ENCODE data around the gene ABHD17C. TPM values are rescaled to one million over a fixed set of nuclear protein-coding genes. Genes with fewer than 3 reads are reported as not detected.

The ABHD17C gene
- total RNA-seq, 3 donors from 2014 or later, result 5.3 to 7.2 (median 5.8) TPM

GRCh38 chr15:80730926-80731325 lies 35.8 kb downstream of the ABHD17C start:
- no peaks in the 10 kb centered on the region for H3K27me3 Mint-ChIP-seq (ENCODE audit: low read depth)
- H3K36me3 Mint-ChIP-seq (ENCODE audit: insufficient read depth), result no peaks in the 10 kb centered on the region
- no peaks in the 10 kb centered on the region for H3K4me1 Mint-ChIP-seq (ENCODE audit: low read depth)
- H3K9me3 Mint-ChIP-seq, result peaks cover 3% of the 10 kb centered on the region
- DNase-seq, result no peak
- no peak overlapping the region for H3K4me3 Mint-ChIP-seq
- no peak for ATAC-seq

- no peaks in the 10 kb centered on the region for H3K9me3 Mint-ChIP-seq
- DNase-seq (no peak), ATAC-seq (no peak)
- no peaks in the 10 kb centered on the region for H3K36me3 Mint-ChIP-seq (ENCODE audit: insufficient read depth)
- no peaks in the 10 kb centered on the region for H3K27me3 Mint-ChIP-seq (ENCODE audit: low read depth)
- no peaks in the 10 kb centered on the region for H3K4me1 Mint-ChIP-seq (ENCODE audit: low read depth)
- no peak overlapping the region for H3K4me3 Mint-ChIP-seq
These were observed 37.1 kb downstream of the ABHD17C start for GRCh38 chr15:80732167-80732566.

GRCh38 chr15:80732818-80733217 lies 37.7 kb downstream of the ABHD17C start:
- no peaks in the 10 kb centered on the region for H3K9me3 Mint-ChIP-seq

GRCh38 chr15:80733460-80733859 lies 38.4 kb downstream of the ABHD17C start:
- Mint-ChIP-seq H3K4me1 (ENCODE audit: low read depth) (no peaks in the 10 kb centered on the region), H3K36me3 (ENCODE audit: insufficient read depth) (peaks cover under 1% of the 10 kb centered on the region), H3K4me3 (no peak overlapping the region), H3K9me3 (peaks cover 2% of the 10 kb centered on the region), H3K27me3 (ENCODE audit: low read depth) (no peaks in the 10 kb centered on the region)
- ATAC-seq (no peak), DNase-seq (no peak)

More at GRCh38 chr15:80732818-80733217, 37.7 kb downstream of the ABHD17C start:
- no peak for ATAC-seq
- no peak for DNase-seq
- H3K27me3 Mint-ChIP-seq (ENCODE audit: low read depth), result no peaks in the 10 kb centered on the region
- no peaks in the 10 kb centered on the region for H3K36me3 Mint-ChIP-seq (ENCODE audit: insufficient read depth)
- H3K4me3 Mint-ChIP-seq, result no peak overlapping the region
- no peaks in the 10 kb centered on the region for H3K4me1 Mint-ChIP-seq (ENCODE audit: low read depth)

GRCh38 chr15:80735344-80735743 lies 40.2 kb downstream of the ABHD17C start:
- DNase-seq, result no peak
- Mint-ChIP-seq H3K4me3 (no peak overlapping the region), H3K36me3 (ENCODE audit: insufficient read depth) (peaks cover 2% of the 10 kb centered on the region), H3K4me1 (ENCODE audit: low read depth) (no peaks in the 10 kb centered on the region), H3K27me3 (ENCODE audit: low read depth) (no peaks in the 10 kb centered on the region), H3K9me3 (peaks cover 7% of the 10 kb centered on the region)
- no peak for ATAC-seq

- Mint-ChIP-seq H3K27me3 (ENCODE audit: low read depth) (no peaks in the 10 kb centered on the region), H3K36me3 (ENCODE audit: insufficient read depth) (peaks cover 2% of the 10 kb centered on the region), H3K4me3 (no peak overlapping the region), H3K9me3 (peaks cover 7% of the 10 kb centered on the region), H3K4me1 (ENCODE audit: low read depth) (no peaks in the 10 kb centered on the region)
- no peak for DNase-seq
- no peak for ATAC-seq
These were observed 41.5 kb downstream of the ABHD17C start for GRCh38 chr15:80736560-80736959.

GRCh38 chr15:80739919-80740318 lies 44.8 kb downstream of the ABHD17C start:
- Mint-ChIP-seq H3K4me1 (ENCODE audit: low read depth) (no peaks in the 10 kb centered on the region), H3K4me3 (no peak overlapping the region), H3K36me3 (ENCODE audit: insufficient read depth) (peaks cover 2% of the 10 kb centered on the region), H3K27me3 (ENCODE audit: low read depth) (no peaks in the 10 kb centered on the region), H3K9me3 (peaks cover 7% of the 10 kb centered on the region)
- no peak for ATAC-seq
- no peak for DNase-seq

GRCh38 chr15:80742081-80742480 lies 47.0 kb downstream of the ABHD17C start:
- no peaks in the 10 kb centered on the region for H3K27me3 Mint-ChIP-seq (ENCODE audit: low read depth)
- ATAC-seq (no peak), DNase-seq (no peak)
- peaks cover 14% of the 10 kb centered on the region for H3K9me3 Mint-ChIP-seq
- H3K4me1 Mint-ChIP-seq (ENCODE audit: low read depth), result peaks cover 1% of the 10 kb centered on the region
- H3K36me3 Mint-ChIP-seq (ENCODE audit: insufficient read depth), result peaks cover 4% of the 10 kb centered on the region
- H3K4me3 Mint-ChIP-seq, result no peak overlapping the region

- Mint-ChIP-seq H3K36me3 (ENCODE audit: insufficient read depth) (peaks cover 4% of the 10 kb centered on the region), H3K9me3 (peaks cover 14% of the 10 kb centered on the region), H3K4me3 (no peak overlapping the region), H3K4me1 (ENCODE audit: low read depth) (peaks cover 1% of the 10 kb centered on the region), H3K27me3 (ENCODE audit: low read depth) (no peaks in the 10 kb centered on the region)
- ATAC-seq, result no peak
- no peak for DNase-seq
These were observed 48.2 kb downstream of the ABHD17C start for GRCh38 chr15:80743189-80743833.

- no peak overlapping the region for H3K4me3 Mint-ChIP-seq
- H3K36me3 Mint-ChIP-seq (ENCODE audit: insufficient read depth), result peaks cover 2% of the 10 kb centered on the region
- H3K9me3 Mint-ChIP-seq, result peaks cover 8% of the 10 kb centered on the region
- DNase-seq (no peak), ATAC-seq (no peak)
- no peaks in the 10 kb centered on the region for H3K27me3 Mint-ChIP-seq (ENCODE audit: low read depth)
- H3K4me1 Mint-ChIP-seq (ENCODE audit: low read depth), result peaks cover 1% of the 10 kb centered on the region
These were observed 49.3 kb downstream of the ABHD17C start for GRCh38 chr15:80744415-80744814.

- peaks cover 1% of the 10 kb centered on the region for H3K4me1 Mint-ChIP-seq (ENCODE audit: low read depth)
- no peak for DNase-seq
- peaks cover 3% of the 10 kb centered on the region for H3K36me3 Mint-ChIP-seq (ENCODE audit: insufficient read depth)
- no peak overlapping the region for H3K4me3 Mint-ChIP-seq
- H3K27me3 Mint-ChIP-seq (ENCODE audit: low read depth), result no peaks in the 10 kb centered on the region
- peaks cover 8% of the 10 kb centered on the region for H3K9me3 Mint-ChIP-seq
- ATAC-seq, result no peak
These were observed 49.7 kb downstream of the ABHD17C start for GRCh38 chr15:80744826-80745225.

- H3K4me3 Mint-ChIP-seq, result no peak overlapping the region
- peaks cover 4% of the 10 kb centered on the region for H3K36me3 Mint-ChIP-seq (ENCODE audit: insufficient read depth)
- DNase-seq (no peak), ATAC-seq (no peak)
- no peaks in the 10 kb centered on the region for H3K27me3 Mint-ChIP-seq (ENCODE audit: low read depth)
- H3K9me3 Mint-ChIP-seq, result peaks cover 8% of the 10 kb centered on the region
- H3K4me1 Mint-ChIP-seq (ENCODE audit: low read depth), result peaks cover 1% of the 10 kb centered on the region
These were observed 50.8 kb downstream of the ABHD17C start for GRCh38 chr15:80745888-80746287.

GRCh38 chr15:80747317-80748053 lies 52.4 kb downstream of the ABHD17C start:
- H3K36me3 Mint-ChIP-seq (ENCODE audit: insufficient read depth), result peaks cover 4% of the 10 kb centered on the region
- H3K9me3 Mint-ChIP-seq, result peaks cover 8% of the 10 kb centered on the region
- H3K27me3 Mint-ChIP-seq (ENCODE audit: low read depth), result no peaks in the 10 kb centered on the region

GRCh38 chr15:80749589-80749988 lies 54.5 kb downstream of the ABHD17C start:
- peaks cover 8% of the 10 kb centered on the region for H3K9me3 Mint-ChIP-seq
- no peak for ATAC-seq
- H3K4me3 Mint-ChIP-seq, result no peak overlapping the region

More at GRCh38 chr15:80747317-80748053, 52.4 kb downstream of the ABHD17C start:
- DNase-seq (no peak), ATAC-seq (no peak)
- Mint-ChIP-seq H3K4me3 (no peak overlapping the region), H3K4me1 (ENCODE audit: low read depth) (peaks cover 1% of the 10 kb centered on the region)

GRCh38 chr15:80750575-80750974 lies 55.5 kb downstream of the ABHD17C start:
- Mint-ChIP-seq H3K27me3 (ENCODE audit: low read depth) (no peaks in the 10 kb centered on the region), H3K9me3 (peaks cover 7% of the 10 kb centered on the region), H3K4me1 (ENCODE audit: low read depth) (peaks cover 1% of the 10 kb centered on the region), H3K4me3 (no peak overlapping the region), H3K36me3 (ENCODE audit: insufficient read depth) (peaks cover 4% of the 10 kb centered on the region)
- no peak for DNase-seq
- ATAC-seq, result no peak

More at GRCh38 chr15:80749589-80749988, 54.5 kb downstream of the ABHD17C start:
- Mint-ChIP-seq H3K36me3 (ENCODE audit: insufficient read depth) (peaks cover 4% of the 10 kb centered on the region), H3K27me3 (ENCODE audit: low read depth) (no peaks in the 10 kb centered on the region), H3K4me1 (ENCODE audit: low read depth) (peaks cover 1% of the 10 kb centered on the region)
- DNase-seq, result no peak

Data from activated T-cell treated with anti-CD3 and anti-CD28 coated beads, Interleukin-2, amount 50 U/mL, for 4 hours (primary cell).